ENCODE results near the gene CNTNAP5. TPM values are rescaled to one million over a fixed set of nuclear protein-coding genes. Genes with fewer than 3 reads are reported as not detected.

CNTNAP5 gene
- total RNA-seq, 2 donors from 2014 or later = not detected

- Histone ChIP-seq H3K27ac (no peak overlapping the region), H3K4me1 (ENCODE audit: control insufficient read depth in 1 of 2, low read depth in 2 of 2) (no peaks in the 10 kb centered on the region), H3K4me3 (no peak overlapping the region), H3K9me3 (no peaks in the 10 kb centered on the region), H3K36me3 (no peaks in the 10 kb centered on the region), H3K27me3 (replicated peaks; ENCODE audit: insufficient read depth) (no peaks in the 10 kb centered on the region)
- DNase-seq (ENCODE audit: low spot score) (no peak), ATAC-seq (ENCODE audit: insufficient number of reproducible peaks, low FRiP score, low read depth) (no peak)
- no peak for TF ChIP-seq CTCF (IDR thresholded peaks at IDR 0.05)
Measured at GRCh38 chr2:124269348-124269747, 244.3 kb downstream of the CNTNAP5 start.

- TF ChIP-seq CTCF (IDR thresholded peaks at IDR 0.05) = no peak
Measured at GRCh38 chr2:124272261-124272841, 247.3 kb downstream of the CNTNAP5 start.

GRCh38 chr2:124281541-124281940 is 256.5 kb downstream of the CNTNAP5 start:
- Histone ChIP-seq H3K36me3 (no peaks in the 10 kb centered on the region), H3K27me3 (replicated peaks; ENCODE audit: insufficient read depth) (no peaks in the 10 kb centered on the region), H3K4me1 (ENCODE audit: control insufficient read depth in 1 of 2, low read depth in 2 of 2) (no peaks in the 10 kb centered on the region), H3K9me3 (no peaks in the 10 kb centered on the region), H3K4me3 (no peak overlapping the region), H3K27ac (no peak overlapping the region)
- DNase-seq (ENCODE audit: low spot score) = no peak
- TF ChIP-seq CTCF (IDR thresholded peaks at IDR 0.05) = no peak
- ATAC-seq (ENCODE audit: insufficient number of reproducible peaks, low FRiP score, low read depth) = no peak

More at GRCh38 chr2:124272261-124272841, 247.3 kb downstream of the CNTNAP5 start:
- no peak overlapping the region for H3K27ac ChIP-seq
- no peaks in the 10 kb centered on the region for H3K4me1 ChIP-seq (ENCODE audit: control insufficient read depth in 1 of 2, low read depth in 2 of 2)
- no peaks in the 10 kb centered on the region for H3K36me3 ChIP-seq
- no peaks in the 10 kb centered on the region for H3K9me3 ChIP-seq
- no peaks in the 10 kb centered on the region for H3K27me3 ChIP-seq (replicated peaks; ENCODE audit: insufficient read depth)
- no peak for ATAC-seq (ENCODE audit: insufficient number of reproducible peaks, low FRiP score, low read depth)
- DNase-seq (ENCODE audit: low spot score) = no peak
- H3K4me3 ChIP-seq = no peak overlapping the region

GRCh38 chr2:124283096-124283495 is 258.0 kb downstream of the CNTNAP5 start:
- Histone ChIP-seq H3K27me3 (replicated peaks; ENCODE audit: insufficient read depth) (no peaks in the 10 kb centered on the region), H3K4me3 (no peak overlapping the region), H3K4me1 (ENCODE audit: control insufficient read depth in 1 of 2, low read depth in 2 of 2) (no peaks in the 10 kb centered on the region), H3K36me3 (no peaks in the 10 kb centered on the region), H3K9me3 (no peaks in the 10 kb centered on the region), H3K27ac (no peak overlapping the region)
- no peak for ATAC-seq (ENCODE audit: insufficient number of reproducible peaks, low FRiP score, low read depth)
- DNase-seq (ENCODE audit: low spot score) = no peak
- TF ChIP-seq CTCF (IDR thresholded peaks at IDR 0.05) = no peak

GRCh38 chr2:124286089-124286783 is 261.1 kb downstream of the CNTNAP5 start:
- TF ChIP-seq CTCF (IDR thresholded peaks at IDR 0.05) = no peak
- Histone ChIP-seq H3K27me3 (replicated peaks; ENCODE audit: insufficient read depth) (no peaks in the 10 kb centered on the region), H3K9me3 (no peaks in the 10 kb centered on the region), H3K4me1 (ENCODE audit: control insufficient read depth in 1 of 2, low read depth in 2 of 2) (no peaks in the 10 kb centered on the region), H3K4me3 (no peak overlapping the region), H3K36me3 (no peaks in the 10 kb centered on the region), H3K27ac (no peak overlapping the region)
- ATAC-seq (ENCODE audit: insufficient number of reproducible peaks, low FRiP score, low read depth) (no peak), DNase-seq (ENCODE audit: low spot score) (no peak)
